Measurements from ENCODE around the gene TNFSF12.

Gene TNFSF12

GRCh38 chr17:7572588-7573323 is 23.9 kb downstream of the TNFSF12 start:
- DNase-seq = peak; percentile 100

GRCh38 chr17:7573324-7574080 is 24.6 kb downstream of the TNFSF12 start:
- peak; percentile 94 for DNase-seq

GRCh38 chr17:7574176-7574953 is 25.5 kb downstream of the TNFSF12 start:
- no peak for DNase-seq

- DNase-seq = no peak
Measured at GRCh38 chr17:7575481-7575883, 26.6 kb downstream of the TNFSF12 start.

GRCh38 chr17:7575959-7576358 is 27.1 kb downstream of the TNFSF12 start:
- DNase-seq = no peak

GRCh38 chr17:7576432-7576937 is 27.6 kb downstream of the TNFSF12 start:
- no peak for DNase-seq

- no peak for DNase-seq
Measured at GRCh38 chr17:7577327-7578199, 28.7 kb downstream of the TNFSF12 start.

GRCh38 chr17:7579001-7579833 is 30.4 kb downstream of the TNFSF12 start, which contains the start of gene CD68:
CD68 (plus strand) TSS chr17:7579638; CDS start chr17:7579678, 40 bp downstream.
- peak; percentile 90 for DNase-seq

- no peak for DNase-seq
Measured at GRCh38 chr17:7579834-7580603, 31.2 kb downstream of the TNFSF12 start.

- no peak for DNase-seq
Measured at GRCh38 chr17:7580604-7581575, 32.0 kb downstream of the TNFSF12 start.

- no peak for DNase-seq
Measured at GRCh38 chr17:7582396-7583252, 33.8 kb downstream of the TNFSF12 start.

- DNase-seq = peak; percentile 98
Measured at GRCh38 chr17:7583253-7584109, 34.6 kb downstream of the TNFSF12 start, which contains the start of gene MPDU1. MPDU1 (plus strand) TSS chr17:7583852; CDS start chr17:7583863, 11 bp downstream.

GRCh38 chr17:7586673-7587419 is 38.0 kb downstream of the TNFSF12 start:
- no peak for DNase-seq

GRCh38 chr17:7587420-7588151 is 38.7 kb downstream of the TNFSF12 start:
- DNase-seq = no peak

- DNase-seq = no peak
Measured at GRCh38 chr17:7588553-7589203, 39.8 kb downstream of the TNFSF12 start.
